22Rv1 (cell line): Measurements from ENCODE around the gene NLRP5.

ENCODE experiments used
- CTCF ChIP-seq: fragments of 450-650 bp; IDR thresholded peaks from 2 replicates; pipeline ENCODE4 v1.5.1; 2017; ENCODE audit warnings: mild to moderate bottlenecking
- ZFX ChIP-seq: fragments of 450-650 bp; IDR thresholded peaks from 2 replicates; pipeline ENCODE4 v1.6.1; 2017; ENCODE audit warnings: antibody characterized with exemption, borderline replicate concordance

DNA sequence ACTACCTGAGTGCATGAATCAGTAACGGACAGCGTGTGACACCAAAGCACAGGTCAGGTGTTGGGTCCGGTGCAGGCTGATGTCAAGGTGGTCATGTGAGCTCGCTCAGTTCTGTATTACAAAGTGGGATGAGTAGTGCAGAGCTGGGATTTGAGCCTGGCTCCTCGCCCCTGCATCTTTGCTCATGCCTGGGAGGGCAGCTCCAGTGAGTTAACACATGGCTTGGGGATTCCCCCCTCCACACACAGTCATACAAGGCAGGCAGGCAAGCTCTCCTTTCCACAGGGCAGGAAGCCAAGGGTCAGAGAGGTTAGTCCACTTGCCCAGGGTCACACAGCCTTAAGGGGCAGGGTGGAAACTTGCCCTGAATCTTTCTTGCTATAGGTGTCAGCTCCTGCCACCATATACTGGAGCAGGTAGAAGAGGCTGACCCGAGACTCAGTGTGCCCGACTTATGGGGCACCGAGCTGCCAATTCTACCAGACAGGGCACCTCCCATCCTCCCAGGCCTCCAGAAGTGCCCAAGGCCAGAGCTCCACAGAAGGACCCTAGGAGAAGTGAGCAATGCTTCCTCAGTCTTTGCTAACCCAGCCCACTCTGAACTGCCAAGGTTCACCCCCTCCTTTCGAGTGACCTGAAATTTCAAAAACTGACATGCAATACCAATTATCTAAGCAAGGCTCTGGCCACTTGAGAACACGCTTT, 99.1 kb downstream of the NLRP5 start:
- TF ChIP-seq CTCF (no peak), ZFX (no peak)
